NCI-H510A (cell line): ENCODE measurements around the gene MIOX.

Source experiments
- DNase-seq: peaks from one replicate; lab custom pipeline; 2025; lab: John Stamatoyannopoulos, UW

MIOX gene

DNA sequence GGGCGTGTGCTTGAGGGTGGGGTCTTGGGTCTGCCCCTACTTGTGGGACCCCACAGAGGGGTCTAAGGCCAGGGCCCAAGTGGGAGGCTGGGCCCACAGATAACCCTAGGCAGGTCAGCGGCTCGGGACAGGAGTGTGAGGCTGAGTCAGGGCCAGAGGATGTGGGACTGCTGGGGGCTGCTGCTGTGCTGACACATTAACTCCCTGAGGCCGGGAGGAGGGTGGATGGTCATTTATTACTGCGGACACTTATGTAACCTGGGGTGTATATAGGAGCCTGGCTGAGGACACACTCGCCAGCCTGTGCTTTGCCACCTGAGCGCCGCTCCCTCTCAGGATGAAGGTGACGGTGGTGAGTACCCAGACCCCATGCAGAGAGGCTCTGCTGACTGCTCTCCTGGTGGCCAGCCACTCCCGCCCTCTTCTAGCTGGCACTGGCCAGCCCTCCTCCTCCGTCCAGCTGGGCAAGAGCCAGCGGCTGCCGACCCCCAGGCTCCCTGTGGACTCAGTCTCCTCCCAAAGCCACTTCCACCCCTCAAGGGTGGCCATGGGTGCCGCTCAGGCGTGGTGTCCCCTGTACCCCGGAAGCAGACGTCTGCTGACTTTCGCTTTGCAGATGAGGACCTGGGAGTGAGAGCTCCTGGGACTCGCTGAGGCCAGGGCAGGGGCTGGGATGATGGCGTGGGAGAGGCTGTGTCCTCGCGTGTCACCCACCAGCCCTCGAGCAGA lies at the start of gene MIOX:
Gene MIOX (plus strand): TSS at position 299 of the 729 bp plus-strand sequence. CDS start 39 bp downstream, at position 338.
- no peak for DNase-seq

DNA sequence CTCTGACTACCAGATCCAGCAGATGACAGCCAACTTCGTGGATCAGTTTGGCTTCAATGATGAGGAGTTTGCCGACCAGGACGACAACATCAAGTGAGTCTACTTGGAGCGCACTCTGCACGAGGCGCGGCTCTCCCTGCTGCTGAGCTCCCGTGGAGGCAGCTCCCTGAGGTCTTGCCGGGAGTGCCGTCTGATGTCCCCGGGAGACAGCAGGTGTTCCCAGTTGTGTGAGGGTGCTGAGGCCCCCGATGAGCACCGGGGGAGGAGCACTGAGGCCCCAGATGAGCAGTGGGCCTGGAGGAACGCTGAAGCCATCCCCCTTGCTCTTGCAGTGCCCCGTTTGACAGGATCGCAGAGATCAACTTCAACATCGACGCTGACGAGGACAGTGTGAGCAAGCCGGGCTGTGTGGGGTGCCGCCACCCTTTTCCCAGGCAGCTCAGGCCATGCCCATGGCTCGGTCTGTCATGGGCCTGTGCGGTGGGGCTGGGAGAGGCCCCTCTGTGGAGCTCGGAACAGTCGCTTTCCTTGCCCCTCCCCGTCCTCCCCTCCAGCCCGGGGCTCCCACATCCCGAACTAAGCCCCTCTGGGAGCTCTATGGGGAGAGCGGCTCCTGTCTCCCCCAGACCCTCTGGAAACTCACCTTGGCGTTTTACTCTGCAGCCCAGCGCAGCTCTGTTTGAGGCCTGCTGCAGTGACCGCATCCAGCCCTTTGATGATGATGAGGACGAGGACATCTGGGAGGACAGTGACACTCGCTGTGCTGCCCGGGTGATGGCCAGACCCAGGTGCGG lies 49.0 kb upstream of the MIOX start:
- no peak for DNase-seq

DNA sequence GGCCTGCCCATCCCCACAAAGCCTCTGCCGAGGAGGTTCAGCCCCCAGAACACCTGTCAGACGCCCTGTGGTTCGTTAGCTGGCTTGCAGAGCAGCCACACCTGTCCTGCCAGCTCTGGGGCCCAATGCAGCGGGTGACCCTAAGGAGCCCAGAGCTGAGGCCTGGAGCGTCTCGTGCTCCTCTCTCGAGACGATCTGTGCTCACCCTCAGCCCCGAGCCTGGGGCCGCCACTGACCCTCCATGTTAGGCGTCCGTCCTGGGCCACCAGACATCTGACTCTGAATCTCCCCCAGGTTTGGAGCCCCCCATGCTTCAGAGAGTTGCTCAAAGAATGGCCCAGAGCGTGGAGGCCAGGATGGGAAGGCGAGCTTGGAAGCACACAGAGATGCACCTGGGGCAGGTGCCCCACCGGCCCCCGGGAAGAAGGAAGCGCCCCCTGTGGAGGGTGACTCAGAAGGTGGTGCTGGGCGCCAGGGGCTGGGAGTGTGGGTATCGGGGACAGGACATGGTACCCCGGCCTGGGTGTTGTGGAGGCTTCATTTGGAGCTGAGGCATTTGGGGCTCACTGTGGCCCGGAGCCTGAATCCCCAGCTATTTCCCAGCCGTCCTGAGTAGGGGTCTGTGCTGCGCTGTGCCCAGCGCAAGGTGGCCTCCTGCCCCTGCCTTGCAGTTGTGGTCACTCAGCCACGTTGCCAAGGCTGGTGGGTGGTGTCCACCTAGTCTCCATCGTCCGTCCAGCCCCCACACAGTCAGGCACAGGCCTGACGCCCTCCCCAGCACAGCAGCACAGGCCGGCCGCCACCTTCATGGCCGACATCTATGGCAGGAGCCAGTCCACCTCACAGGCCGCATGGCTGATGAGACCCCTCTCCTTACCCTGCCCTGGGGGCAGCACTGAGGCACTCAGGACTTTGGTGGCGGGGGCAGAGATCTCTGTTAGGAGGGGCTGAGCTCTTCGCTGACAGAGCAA lies 48.1 kb upstream of the MIOX start:
- no peak for DNase-seq

DNA sequence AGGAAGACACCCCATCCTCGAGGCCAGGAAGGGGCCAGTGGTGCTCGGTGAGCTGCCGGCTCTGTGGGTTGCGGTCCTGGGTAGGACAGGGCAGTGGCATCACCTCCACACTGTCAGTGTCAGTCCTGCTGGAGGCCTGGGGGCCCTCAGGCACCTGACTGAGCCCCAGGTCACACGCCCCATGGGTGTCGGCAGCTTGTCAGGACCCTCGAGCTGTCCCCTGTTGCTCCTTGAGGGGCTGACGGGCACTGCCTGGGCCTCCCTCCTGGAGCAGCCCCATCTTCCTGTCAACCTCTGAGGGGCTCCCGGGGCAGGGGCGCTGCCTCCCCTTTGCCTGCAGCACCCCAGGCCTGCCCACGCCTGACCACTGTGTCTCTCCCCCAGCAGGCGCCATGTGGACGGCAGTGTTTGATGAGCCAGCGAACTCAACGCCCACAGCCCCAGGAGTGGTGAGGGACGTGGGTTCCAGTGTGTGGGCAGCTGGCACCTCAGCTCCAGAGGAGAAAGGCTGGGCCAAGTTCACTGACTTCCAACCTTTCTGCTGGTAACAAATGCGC lies 47.3 kb upstream of the MIOX start:
- DNase-seq = no peak

DNA sequence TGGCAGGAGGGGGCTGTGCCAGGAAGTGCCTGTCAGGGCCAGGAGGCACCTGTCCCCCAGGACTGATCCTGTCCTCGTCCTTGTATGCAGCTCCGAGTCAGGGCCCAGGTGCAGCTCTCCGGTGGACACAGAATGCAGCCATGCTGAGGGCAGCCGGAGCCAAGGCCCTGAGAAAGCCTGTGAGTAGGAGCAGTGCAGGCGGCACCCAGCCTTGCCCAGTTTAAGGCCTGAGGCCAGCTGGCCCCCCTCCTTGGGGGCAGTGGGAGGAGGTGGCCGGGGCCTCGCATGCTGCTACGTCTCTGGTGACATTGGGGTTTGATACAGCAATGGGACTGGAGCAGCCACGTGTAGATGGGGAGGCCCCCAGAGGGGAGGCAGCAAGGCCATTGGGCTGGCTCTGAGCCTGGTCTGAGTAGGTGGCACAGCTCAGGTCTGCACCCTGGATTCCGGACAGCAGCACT lies 46.8 kb upstream of the MIOX start:
- no peak for DNase-seq

DNA sequence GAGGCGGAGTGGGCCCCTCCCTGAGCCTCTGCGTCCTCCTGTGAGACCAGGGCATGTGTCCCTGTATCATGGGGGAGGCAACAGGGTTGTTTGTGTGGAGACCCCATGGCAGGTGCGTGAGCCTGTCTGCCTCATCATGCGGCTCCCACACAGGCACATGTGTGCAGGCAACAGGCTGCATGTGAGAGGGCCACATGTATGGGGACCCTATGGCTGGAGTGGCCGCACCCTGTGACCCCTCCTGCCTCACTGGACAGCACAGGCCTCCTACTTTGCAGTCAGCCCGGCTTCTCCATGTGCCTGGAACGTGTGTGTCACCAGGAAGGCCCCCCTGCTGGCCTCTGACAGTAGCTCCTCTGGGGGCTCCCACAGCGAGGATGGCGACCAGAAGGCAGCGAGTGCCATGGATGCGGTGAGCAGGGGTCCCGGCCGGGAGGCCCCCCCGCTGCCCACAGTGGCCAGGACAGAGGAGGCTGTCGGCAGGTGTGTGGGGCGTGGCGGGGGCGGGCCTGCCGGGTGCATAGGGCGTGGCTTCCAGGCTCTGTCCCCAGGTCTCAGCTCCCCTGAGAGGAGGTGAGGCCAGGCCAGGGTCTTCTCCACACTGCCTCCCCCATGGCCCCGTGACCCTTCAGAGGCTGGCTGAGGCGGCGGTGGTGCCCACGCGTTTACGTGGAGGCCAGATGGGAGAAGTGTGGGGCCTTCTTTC lies 46.0 kb upstream of the MIOX start:
- no peak for DNase-seq

DNA sequence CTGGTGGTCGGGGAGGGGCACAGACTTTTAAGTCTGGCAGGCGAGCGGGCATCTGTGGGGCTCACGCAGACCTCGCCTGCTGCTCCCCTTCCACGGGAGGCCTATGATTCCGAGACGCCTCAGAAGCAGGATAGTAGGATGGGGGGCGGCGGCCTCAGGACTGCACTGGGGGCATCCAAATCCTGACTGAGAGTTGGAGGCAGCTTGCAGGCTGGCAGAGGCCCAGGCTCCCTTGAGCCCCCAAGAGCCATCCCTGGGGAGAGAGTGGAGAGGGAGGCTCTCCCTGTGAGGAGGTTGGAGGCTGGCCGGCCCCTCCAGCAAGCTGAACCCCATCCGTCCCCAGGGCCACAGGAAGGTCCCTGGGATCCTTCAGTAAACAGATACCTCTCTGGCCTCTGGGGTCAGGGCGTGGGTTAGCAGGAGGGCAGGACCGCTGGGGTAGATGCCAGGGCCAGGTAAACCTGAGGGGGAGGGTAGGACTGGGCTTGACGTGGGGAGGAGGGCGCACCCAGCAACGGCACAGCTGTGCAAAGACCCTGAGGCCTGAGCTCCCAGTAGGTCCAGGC lies 45.1 kb upstream of the MIOX start:
- DNase-seq = no peak

DNA sequence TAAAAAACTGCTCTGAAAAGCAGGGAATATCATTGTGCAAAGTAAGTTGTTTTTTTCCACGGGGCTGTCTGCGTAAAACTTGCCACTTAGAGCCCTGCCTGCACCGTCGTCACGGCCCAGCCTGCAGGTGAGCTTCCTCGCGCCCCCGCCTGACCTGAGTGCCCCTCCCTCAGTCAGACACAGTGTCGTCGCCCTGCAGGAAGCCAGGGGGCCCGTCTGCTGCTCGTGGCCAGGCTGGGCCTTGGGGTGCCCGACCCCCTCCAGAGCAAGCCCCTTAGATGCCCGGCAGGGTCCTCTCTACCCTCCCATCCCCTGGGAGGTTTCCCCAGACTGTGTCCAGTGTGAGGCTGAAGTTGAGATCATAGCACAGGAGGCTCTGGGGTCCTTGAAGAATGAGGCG lies 43.5 kb upstream of the MIOX start:
- no peak for DNase-seq

DNA sequence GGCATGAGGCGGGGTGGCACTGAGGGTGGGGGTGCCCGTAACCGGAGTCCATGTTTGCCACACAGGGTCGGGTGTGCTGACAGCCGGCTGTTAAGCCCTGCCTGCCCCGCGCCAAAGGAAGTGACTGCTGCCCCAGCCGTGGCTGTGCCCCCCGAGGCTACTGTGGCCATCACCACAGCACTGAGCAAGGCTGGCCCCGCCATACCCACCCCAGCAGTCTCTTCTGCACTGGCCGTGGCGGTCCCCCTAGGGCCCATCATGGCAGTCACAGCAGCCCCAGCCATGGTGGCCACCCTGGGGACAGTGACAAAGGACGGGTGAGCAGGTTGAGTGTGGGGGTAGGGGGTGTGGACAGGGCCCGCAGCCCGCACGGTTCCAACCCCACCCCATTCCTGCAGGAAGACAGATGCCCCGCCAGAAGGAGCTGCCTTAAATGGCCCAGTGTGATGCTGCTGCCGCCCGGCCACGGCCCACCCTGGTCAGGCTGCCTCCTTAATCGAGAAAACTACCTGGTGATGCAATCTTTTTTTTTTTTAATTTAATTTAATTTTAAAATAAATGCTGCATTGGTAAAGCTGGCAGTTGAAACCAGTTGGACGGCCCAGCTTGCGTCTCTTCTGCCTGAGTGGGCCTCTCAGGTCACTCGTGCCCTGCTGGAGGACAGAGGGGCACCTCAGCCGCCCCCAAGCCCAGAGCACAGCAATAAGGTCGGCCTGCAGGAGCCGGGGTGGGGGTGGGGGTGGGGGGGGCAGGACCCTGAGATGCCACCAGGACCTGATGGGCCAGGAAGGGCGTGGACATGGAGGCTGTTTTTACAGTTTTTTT lies 42.6 kb upstream of the MIOX start:
- no peak for DNase-seq

DNA sequence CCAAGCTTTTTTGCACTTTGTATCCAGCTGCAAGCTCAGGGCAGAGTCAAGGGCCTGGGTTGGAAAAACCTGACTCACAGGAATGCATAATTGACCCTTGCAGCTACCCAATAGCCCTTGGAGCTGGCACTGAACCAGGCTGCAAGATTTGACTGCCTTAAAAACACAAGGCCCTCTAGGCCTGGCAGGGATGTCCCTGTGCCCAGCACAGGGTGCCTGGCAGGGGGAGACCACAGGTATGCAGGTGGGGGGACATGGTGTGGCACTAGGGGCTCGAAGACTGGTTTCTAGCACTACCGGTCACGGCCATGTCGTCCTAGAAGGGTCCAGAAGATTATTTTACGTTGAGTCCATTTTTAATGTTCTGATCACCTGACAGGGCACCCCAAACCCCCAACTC lies 42.0 kb upstream of the MIOX start:
- DNase-seq = no peak

DNA sequence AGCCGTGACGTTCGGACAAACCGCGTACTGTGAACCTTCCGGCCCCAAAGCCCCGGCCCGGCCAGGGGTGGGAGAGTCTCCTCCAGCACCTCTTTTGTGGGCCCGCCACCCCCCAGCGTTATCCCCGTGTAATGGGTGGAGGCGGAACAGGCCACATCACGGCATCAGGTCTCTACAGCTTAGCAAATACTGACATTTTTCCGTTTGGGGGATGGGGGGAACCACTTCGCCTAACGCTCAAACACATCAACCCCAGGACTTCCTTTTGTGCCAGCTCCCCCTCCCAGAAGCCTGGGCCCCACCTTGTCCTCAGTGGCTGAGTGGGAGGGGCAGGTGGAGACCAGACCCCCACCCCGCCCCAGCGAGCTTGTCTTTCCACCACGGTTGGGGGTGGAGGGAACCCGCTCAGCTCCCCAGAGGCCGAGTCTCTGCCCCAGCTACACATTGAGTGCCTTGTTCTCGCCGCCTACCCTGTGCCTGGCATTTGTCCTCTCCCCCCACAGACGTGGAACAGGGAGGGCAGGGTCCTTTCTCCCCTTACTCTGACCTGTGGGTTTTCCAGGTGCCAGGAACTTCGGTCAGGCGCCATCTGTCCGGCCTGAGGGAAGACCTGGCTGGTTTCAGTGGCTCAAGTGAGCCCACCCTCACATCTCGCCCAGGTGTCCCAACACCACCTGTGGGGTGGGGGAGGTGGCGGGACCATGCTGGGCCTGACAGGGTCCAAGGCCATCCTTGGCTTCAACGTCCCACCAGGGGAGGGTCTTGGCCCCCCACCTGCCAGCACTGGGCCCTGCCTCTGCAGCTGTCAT lies 41.4 kb upstream of the MIOX start:
- no peak for DNase-seq

DNA sequence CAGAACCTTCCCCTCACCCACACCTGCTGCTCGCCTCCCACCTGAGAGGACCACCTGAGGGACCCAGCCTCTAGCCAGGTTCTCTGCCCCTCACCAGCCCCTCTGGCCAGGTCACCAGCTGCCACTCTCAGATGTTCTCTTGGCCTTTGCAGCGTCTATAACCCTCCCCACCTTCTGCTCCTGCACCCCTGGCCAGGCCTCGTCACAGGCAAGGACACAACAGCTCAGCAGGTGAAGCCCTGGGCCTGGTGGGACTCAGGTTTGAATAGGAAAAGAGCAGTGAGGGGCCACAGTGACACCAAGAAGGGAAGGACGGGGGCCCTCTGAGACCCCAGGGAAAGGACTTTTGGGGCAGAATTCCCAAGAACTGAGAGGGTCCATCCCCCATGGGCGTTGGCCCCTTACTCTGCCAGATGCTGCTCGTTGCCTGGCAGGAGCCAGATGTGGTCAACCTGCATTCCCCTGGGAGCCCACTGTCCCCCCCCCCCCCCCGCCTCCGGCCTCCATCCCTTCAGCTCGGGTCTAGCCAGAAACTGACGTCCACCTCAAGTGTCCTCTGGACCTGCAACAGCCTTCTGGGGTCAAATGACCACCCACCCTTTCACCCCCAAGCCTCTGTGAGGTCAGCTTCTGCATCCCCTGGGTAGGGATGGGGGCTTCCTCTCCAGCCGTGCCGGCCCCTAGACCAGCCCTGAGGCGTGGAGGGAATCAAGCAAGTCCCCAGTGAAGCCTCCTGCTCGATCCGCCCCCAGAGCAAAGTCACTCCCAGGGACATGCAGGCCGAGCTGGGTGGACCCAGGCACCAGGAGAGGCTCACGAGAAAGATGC lies 40.6 kb upstream of the MIOX start:
- DNase-seq = no peak

DNA sequence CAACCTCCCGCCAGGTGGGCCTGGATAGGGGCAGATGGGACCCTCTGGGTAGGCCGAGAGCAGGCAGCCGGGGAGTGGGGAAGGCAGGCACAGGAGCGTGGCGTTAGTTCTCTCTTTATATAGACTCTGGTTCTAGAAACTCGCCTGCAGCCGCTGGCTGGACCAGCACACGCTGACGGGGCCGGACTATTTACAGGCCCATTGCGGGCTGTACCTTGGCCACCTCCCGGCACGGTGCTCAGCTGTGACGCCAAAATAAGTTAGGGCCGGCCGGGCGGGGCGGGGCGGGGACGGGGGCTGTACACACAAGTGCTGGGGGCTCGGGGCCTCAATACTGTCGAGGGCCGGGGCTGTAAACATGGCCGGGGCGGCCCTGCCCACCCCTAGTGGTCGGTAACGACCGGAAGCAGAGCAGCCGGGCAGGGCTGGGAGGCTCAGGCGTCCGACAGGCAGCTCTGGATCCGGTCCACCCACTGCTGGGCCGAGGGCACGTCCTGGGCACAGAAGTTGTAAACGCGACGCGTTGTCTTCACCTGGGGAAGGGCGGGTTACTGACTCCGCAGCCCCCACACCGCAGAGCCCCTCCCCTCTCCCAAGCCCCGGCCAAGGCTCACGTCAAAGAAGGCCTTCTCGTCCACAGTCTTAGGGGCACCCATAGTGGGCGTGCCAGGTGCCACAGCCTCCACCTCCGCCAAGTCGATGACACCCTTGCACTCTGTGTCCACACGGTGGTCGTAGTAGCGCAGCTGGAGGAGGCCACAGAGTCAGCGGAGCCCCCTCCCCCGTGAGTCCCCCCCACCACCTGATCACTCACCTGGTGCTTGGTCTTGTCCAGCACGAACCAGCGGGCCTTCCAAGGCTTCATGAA lies 39.7 kb upstream of the MIOX start:
- no peak for DNase-seq

DNA sequence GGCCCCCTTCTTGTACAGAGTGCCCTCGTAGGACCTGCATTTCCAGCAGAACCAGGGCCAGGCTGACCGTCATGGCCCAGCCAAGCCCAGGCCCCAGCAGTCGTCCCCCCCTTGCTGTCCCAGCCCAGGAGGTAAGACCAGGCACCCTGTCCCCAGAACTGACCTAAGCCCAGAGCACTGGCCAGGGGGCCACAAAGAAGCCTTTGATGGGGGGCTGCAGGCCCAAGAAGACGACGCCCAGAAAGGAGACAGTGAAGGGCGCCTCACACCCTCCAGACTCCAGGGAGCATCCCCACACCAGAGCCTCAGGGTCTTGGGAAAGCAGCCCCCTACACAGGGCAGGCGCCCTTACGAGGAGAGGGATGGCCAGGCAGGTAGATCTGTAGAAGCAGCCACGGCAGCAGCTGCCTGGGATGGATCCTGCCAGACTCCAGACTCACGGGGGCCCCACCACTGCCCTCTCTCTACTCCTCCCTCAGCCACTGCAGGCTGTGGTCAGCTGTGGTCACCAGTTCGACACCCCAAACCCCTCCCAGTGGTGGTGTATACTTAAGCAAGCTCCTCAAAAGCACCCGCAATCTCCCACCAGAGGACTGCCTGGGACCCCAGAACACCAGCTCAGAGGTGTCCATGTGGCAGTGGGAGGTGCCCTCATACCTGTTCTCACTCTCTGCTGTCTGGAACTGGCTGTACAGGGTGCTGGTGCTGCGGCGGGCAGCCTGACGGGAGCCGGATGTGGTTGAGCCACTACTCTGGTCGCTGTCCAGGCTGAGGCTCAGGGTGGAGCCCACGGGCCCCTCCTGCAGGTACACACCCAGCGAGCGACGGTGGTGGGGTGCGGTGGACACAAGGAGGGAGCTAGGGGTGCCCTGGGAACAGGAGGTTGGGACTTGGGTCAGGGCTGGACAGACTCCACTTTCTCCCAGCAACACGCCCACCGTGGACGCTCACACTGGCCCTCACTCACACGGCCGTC lies 38.8 kb upstream of the MIOX start:
- DNase-seq = no peak

DNA sequence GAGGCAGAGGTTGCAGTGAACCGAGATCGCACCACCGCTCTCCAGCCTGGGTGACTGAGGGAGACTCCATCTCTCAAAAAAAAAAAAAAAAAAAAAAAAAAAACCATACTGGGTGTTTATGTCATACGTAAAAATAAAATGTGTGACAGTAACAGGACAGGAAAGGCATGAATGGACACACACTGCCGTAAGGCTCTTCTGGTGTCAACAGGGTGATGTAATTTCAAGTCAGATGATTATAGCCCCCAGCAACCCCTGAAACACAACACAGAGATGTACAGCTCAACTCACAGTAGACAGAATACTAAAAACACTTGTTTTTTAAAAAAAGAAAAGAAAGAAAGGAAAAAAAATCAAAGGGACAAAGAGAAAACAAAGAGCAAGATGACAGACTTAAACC lies 34.0 kb upstream of the MIOX start:
- no peak for DNase-seq

DNA sequence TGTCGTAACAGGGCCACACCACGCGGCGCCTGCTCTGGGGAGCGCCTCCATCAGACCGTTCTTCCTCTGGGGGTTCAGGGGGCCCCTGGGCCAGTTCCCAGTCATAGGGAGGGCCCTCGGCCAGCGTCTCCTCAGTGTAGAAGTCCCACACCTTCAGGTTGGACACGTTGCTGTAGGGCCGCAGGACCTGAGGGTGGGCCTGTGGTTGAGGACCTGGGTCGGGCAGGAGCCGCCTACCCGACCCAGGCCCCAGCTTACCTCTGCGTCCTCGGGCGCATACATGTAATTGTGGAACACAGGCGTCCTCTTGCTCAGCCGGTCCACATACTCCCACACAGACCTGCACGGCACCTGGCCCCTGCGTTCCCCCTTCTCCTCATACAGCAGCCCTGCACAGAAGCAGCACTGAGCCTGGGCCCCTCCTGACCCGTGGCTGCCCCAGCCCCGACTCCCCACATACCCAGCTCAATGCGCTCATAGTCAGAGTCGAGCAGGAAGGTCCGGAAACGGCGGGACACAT lies 32.0 kb upstream of the MIOX start:
- DNase-seq = no peak
